GM21723 (cell line): ENCODE results near the gene DLG4.

Experiments
- ATAC-seq: cut with Tn5 transposase; IDR thresholded peaks from one replicate; pipeline ENCODE4 v1.9.1; 2021; ENCODE audit warnings: mild to moderate bottlenecking, moderate library complexity; ENCODE audit not compliant: unreplicated experiment

Gene DLG4

GRCh38 chr17:7215652-7216180 lies 3.9 kb downstream of the DLG4 start:
- ATAC-seq = no peak

GRCh38 chr17:7215136-7215638 lies 4.4 kb downstream of the DLG4 start:
- ATAC-seq = no peak

- peak; percentile 69 for ATAC-seq
These were observed 5.1 kb downstream of the DLG4 start for GRCh38 chr17:7214300-7215135.

GRCh38 chr17:7213895-7214299 lies 5.7 kb downstream of the DLG4 start:
- no peak for ATAC-seq

GRCh38 chr17:7211491-7212273 lies 8.0 kb downstream of the DLG4 start:
- ATAC-seq = no peak

- ATAC-seq = no peak
These were observed 10.7 kb downstream of the DLG4 start for GRCh38 chr17:7208754-7209460.

GRCh38 chr17:7208027-7208571 lies 11.5 kb downstream of the DLG4 start:
- ATAC-seq = no peak

GRCh38 chr17:7207120-7208001 lies 12.3 kb downstream of the DLG4 start:
- no peak for ATAC-seq

GRCh38 chr17:7205561-7205960 lies 14.1 kb downstream of the DLG4 start:
- ATAC-seq = no peak

- peak; percentile 80 for ATAC-seq
These were observed 14.7 kb downstream of the DLG4 start for GRCh38 chr17:7204828-7205461.

- ATAC-seq = no peak
These were observed 15.3 kb downstream of the DLG4 start for GRCh38 chr17:7204336-7204735.

GRCh38 chr17:7203391-7203790 lies 16.2 kb downstream of the DLG4 start:
- ATAC-seq = no peak

- ATAC-seq = no peak
These were observed 22.8 kb downstream of the DLG4 start for GRCh38 chr17:7196651-7197401.

GRCh38 chr17:7195971-7196370 lies 23.7 kb downstream of the DLG4 start:
- no peak for ATAC-seq

- no peak for ATAC-seq
These were observed 27.2 kb downstream of the DLG4 start for GRCh38 chr17:7192271-7192937.

- ATAC-seq = no peak
These were observed 27.9 kb downstream of the DLG4 start for GRCh38 chr17:7191571-7192270.

- no peak for ATAC-seq
These were observed 28.6 kb downstream of the DLG4 start for GRCh38 chr17:7191069-7191468.
